GM21576 (cell line): Measurements from ENCODE around the gene CAPN12.

Source experiments
- ATAC-seq: cut with Tn5 transposase; IDR thresholded peaks from one replicate; pipeline ENCODE4 v1.9.1; 2021; ENCODE audit warnings: mild to moderate bottlenecking, moderate library complexity; ENCODE audit not compliant: unreplicated experiment

CAPN12 gene

DNA sequence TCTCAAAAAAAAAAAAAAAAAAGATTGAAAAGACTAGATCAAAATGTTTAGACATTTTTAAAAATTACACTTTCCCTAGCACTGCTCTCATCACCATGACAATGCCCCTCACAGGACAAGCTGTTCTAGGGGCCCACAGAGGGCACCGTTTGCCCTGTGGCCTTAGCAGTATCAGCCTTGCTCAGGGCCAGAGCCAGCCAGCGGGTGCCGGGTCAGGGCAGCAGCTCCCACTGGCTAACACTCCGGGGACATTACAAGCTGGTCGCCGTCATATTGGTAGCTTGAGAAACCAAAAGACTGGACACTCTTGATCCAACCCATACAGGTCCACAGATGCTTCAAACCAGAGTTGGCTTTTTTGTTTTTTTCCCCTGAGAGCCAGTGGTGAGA lies 18.0 kb downstream of the CAPN12 start:
- no peak for ATAC-seq

DNA sequence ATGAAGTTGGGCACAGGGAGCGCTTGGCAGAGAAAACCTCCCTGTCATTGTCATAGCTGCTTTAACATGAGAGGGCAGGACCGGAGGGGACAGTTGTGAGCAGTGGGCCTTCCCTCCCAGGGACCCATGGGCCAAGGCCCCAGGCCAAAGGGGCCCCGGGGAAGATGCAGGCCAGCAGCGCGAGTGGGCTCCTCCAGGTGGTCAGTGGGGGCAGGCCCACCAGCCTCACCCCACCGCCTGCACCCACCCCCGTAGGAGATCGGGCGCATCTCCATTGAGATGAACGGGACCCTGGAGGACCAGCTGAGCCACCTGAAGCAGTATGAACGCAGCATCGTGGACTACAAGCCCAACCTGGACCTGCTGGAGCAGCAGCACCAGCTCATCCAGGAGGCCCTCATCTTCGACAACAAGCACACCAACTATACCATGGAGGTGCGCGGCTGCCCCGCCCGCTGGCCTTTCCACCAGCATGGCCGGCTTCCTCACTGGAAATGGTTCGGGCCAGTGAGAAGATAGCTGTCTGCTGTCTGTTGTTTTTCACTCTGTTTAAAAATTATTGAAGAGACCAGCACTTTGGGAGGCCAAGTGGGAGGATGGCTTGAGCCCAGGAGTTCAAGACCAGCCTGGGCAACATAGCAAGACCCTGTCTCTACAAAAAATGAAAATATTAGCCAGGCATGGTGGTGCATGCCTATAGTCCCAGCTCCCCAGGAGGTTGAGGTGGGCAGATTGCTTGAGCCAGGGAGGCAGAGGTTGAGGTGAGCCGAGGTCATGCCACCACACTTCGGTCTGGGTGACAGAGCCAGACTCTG lies 18.6 kb downstream of the CAPN12 start:
- ATAC-seq = no peak

DNA sequence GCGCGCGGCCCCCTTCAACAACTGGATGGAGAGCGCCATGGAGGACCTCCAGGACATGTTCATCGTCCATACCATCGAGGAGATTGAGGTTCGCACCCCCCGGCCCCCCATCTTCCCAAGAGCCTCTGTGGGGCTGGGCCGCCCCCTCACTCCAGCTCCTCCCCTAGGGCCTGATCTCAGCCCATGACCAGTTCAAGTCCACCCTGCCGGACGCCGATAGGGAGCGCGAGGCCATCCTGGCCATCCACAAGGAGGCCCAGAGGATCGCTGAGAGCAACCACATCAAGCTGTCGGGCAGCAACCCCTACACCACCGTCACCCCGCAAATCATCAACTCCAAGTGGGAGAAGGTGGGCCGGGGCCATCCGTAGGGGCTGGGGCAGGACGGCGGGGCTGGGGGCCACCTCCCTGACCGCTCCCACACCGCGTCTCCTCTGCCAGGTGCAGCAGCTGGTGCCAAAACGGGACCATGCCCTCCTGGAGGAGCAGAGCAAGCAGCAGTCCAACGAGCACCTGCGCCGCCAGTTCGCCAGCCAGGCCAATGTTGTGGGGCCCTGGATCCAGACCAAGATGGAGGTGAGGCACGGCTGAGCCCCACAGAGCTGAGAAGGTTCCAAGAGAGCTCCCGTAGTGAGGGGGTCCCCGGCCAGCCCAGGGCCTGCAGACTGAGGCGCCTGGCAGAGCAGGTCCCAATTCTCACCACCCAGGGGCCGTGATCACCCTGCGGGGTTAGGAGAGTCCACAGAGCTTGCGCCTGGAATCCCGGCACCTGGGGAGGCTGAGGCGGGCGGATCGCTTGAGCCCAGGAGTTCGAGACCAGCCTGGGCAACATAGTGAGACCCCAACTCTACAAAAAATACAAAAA lies 20.1 kb downstream of the CAPN12 start:
- no peak for ATAC-seq

DNA sequence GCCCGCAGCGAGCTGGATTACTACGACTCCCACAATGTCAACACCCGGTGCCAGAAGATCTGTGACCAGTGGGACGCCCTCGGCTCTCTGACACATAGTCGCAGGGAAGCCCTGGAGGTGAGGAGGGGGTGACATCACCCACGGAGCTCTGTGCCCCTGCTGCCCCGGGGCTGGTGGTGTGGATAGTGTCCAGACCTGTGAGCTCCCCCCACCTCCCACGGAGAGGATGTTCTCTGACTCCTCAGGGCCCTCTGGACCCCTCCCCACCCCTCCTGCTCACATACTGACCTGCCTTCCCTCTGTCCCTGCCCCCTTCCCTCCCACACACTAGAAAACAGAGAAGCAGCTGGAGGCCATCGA lies 20.7 kb downstream of the CAPN12 start:
- ATAC-seq = no peak

DNA sequence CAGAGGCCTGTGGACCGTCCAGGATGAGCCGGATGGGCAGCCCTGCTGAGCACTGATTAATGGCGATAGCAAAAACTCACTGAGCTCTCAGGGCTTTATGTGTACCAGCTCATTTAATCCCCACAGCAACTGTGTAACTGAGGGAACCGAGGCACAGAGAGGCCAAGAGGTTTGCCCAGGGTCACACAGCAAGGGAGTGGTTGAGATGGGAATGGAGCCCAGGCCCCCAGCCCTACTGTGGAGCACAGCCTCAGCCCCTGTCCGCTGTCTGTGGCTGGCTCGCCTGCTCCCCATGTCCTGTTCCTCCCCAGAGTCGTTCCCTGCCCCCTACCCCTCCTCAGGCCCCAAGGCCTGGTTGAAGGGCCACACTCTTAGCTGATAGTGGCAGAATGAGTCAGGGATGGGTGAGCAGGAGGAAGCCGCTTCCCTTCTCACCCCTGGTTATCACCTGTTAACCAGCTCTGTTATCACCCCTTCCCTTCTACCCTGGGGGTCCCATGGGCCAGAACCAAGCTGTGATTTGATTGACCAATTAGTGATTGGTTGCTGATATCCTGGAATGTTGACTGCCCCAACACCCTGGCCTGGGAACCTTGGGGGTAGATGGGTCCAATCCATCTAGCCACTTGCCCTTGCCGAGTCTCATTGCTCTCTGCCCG lies 21.2 kb downstream of the CAPN12 start:
- ATAC-seq = no peak

DNA sequence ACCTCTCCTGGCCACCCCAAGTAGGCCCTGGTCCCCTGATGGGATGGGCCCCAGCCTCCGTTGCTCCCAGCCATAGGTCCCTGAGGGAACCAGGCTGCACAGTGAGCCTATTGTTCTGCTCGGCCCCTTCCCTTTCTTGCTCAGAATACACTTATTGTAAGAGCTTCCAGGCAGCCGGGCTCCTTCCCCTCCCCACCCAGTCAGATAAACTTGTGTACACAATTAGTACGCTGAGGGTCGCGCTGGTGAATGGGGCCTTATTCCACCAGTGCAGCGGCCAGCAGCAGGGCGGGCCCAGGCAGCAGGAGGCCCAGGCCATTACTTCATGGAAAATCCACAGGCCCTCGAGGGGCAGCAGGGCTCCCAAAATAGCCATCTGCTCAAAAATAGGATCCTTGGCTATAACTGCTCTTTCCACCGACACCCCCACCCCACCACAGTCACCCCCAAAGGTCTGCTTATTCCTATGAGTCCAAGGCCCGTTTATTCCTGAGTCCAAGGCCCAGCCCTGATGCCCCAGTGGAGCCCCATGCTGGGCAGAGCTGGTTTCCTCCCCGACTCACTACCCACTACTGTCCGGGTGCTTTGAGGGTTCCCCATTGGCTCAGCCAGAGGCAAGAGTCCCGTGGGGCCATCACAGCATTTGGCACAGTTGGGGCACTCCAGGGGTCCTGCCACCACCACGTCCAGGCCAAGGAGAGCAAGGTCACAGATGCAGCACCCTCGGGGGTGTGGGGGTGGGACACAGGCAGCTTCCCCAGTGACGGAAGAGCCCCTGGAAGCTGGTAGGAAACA lies 22.1 kb downstream of the CAPN12 start:
- ATAC-seq = no peak

DNA sequence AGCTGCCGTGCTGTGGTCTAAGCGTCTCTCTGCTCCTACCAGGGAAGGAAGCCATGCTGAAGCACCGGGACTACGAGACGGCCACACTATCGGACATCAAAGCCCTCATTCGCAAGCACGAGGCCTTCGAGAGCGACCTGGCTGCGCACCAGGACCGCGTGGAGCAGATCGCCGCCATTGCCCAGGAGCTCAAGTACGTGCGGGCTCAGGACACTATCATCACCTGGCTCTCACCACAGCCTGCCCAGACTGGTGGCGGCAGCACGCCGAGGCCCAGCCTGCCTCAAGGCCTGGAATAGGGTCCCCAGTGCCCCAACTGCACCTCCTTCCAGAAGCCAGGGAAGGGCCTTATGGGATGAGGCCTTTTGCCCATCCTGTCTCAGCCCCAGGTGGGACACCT lies 22.8 kb downstream of the CAPN12 start:
- ATAC-seq = no peak

DNA sequence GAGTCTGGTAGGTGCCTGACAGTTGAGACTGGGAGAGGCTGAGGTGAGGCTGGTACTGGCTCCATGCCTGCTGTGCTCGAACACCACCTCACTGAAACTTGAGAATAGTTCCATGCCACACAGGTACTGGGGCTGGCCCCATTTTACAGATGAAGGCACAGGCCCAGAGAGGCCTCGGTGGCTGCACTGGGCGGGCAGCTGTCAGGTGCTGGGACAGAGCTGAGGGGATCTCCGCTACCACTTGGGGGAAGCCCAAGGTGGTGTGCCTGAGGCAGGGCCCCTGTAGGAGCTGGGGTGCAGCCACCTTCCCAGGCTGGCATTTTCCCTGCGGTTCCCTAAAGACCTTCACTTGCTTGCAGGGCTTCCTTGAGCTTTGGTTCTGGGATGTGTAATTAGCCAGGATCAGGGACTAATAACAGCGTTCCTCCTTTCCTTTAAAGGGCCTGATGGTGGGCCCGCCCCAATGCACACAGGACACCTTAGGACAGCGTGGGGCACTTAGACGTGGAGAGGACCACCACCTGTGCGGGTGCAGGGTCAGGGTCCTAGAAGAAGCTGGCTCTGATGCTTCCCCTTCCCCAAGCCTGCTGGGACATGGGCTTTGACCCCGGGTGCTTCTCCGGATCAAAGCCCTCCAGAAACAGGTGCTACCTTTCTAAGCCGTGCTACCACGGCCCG lies 23.6 kb downstream of the CAPN12 start:
- ATAC-seq = no peak

DNA sequence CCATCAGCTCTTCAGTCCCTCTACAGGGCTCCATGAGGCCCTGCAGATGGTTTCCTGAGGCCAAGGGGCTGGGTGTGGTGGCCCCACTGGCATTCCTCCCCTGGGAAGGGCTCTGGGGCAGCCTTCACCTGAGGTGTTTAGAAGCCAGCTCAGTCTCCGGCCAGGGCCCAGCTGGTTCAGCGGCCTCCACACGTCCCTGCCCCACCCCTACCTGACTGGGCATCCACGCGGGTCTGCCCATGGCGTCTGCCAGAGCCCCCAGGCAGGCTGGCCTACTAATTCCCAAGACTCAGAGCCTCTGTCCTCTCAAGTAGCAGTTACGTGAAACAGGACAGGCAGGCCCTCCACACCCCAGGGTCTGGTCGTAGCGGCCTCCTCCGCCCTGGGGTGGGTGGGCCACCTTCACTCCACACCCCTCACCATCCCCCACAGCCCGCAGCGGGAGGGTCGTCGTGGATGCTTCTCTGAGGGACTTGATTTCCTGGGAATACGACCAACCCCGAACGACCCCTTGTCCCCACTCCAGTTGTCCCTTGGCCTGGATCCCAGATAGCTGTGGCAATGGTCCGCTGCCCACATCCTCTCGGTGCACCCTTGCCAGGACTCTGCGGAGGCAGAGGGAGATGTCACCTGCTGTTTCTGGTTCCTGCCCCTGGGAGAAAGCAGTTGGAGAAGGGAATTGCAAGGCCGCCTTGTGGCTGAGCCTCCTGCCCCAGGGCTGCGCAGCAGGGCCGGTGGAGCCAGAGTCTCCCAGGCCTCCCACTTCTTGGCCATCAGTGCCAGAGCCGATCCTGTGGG lies 24.3 kb downstream of the CAPN12 start:
- ATAC-seq = no peak

DNA sequence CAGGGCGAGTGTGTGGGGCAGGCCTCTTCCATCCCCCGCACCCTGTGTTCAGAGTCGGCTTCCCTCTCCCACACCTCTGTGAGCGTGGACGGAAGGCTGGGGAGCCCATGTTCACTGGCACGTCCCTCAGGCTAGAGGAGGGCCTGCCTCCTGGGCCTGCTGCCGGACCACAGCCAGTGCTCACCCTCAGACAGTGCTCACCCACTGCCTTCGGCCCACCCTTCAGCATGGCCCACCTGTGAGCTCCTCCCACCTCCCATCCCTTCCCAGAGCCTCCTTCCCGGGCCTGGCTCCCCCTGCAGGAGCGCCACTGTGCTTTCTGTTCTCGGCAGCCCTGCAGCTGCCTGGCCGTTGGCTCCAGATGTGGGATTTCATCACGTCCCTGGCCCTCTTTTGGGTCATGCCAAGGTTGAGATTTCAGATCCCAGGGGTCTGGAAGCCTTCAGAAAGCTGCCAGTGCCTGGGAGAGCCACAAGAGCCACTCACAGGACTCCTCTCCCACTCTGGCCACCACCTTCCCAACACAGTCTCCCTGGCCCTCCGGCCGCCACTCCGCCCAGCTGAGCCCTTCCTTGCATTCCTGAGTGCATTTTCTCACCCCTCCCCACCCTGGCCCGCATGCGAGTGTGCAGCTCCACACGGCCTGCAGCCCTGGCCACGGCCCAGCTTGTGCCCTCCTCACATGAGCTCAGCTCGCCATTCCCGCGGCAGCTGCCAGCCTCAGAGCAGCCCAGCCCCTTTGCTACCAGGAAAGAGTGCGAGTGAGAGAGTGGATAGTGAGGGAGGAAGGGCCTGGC lies 25.3 kb downstream of the CAPN12 start:
- no peak for ATAC-seq

DNA sequence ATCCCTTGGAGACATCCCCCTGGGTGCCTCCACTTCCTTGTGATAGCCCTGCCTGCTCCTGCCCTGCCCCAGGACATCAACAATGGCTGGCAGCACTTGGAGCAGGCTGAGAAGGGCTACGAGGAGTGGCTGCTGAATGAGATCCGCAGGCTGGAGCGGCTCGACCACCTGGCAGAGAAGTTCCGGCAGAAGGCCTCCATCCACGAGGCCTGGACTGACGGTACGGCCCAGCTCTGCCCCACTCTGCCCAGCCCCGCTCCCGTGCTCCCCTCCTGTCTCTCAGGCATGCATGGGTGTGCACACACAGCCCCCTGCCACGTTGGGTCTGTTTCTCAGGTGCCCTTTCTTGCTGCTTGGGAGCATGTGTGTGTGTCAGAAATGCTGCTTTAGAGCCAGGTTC lies 26.4 kb downstream of the CAPN12 start:
- ATAC-seq = no peak

DNA sequence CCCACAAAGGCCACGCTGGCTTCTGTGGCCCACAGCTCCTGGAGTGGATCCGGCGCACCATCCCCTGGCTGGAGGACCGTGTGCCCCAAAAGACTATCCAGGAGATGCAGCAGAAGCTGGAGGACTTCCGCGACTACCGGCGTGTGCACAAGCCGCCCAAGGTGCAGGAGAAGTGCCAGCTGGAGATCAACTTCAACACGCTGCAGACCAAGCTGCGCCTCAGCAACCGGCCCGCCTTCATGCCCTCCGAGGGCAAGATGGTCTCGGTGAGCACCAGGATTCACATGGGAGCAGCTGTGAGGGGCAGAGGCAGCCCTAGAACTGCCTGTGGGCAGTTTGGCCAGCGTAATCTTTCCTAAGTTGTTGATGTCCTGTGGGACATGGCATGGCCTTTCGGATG lies 27.2 kb downstream of the CAPN12 start:
- ATAC-seq = no peak

DNA sequence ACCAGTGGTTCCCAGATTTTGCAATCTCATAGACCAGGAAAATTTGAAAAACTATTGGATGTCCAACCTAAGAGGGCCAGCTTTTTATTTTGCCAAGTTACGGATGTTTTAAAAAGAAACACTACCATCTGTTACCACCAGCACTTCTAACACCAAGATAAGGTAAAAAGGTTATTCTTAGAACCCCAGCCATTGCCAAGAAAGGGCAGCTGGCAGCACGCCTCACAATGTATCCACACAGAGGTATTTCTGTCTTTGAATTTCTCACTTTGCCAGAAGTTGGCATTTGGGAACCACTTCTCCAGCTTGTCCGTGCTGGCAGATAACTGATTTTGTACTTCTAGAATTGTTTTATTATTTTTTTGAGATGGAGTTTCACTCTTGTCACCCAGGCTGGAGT lies 28.7 kb downstream of the CAPN12 start:
- ATAC-seq = no peak

DNA sequence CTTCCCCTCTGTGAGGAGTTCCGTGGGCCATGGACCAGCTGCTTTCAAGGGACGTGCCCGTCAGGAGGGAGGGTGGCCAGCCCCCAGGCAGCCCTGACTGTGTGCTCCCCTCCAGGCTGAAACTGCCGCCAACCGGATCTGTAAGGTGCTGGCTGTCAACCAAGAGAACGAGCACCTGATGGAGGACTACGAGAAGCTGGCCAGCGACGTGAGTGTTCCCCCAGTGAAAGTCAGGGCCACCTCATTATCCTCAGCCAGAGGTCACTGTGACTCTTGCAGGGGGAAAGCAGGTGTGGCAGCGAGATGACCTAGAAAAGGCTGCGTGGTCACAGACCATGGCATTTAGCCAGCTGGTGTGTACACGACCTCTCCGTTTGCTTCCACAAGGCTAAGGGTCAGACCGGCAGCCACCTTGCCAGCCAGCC lies 29.9 kb downstream of the CAPN12 start:
- no peak for ATAC-seq

DNA sequence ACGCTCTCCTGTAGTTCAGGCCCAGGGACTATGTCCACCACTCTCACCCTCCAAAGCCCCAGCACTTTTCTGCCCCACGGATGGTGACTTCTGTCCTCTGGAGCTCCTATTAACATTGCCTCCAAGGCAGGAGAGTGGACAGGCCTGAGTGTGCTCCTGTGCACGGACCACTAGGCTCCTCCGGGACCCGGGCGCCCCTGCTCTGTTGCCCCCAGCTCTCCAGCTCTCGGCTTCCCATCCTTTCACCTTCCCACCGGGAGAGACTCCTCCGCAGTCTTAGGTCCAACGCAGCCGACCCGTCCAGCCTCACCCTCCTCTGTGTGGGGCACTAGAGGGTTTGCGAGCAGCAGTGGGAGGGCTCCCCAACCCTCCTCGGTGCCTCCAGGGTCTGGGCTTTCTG lies 30.4 kb downstream of the CAPN12 start:
- no peak for ATAC-seq

DNA sequence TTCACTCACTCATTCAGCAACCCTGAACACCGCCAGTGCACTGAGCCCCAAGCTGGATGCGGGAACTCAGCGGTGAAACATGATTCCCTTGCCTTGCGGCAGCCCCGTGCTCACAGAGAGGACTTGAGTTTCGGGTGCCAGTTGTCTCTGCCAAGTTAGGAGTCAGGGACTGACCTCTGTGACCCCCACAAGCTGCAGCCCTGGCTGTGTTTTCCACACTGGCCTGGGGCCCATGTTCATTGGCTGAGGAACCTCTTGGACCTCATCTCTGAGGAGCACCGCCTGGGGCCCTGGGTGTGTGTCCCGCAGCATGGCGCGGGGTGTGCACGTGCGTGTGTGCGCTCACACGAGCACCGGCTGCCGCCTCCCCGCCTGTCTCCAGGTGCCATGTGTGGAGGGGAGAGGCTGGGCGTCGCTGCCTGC lies 31.0 kb downstream of the CAPN12 start:
- no peak for ATAC-seq

DNA sequence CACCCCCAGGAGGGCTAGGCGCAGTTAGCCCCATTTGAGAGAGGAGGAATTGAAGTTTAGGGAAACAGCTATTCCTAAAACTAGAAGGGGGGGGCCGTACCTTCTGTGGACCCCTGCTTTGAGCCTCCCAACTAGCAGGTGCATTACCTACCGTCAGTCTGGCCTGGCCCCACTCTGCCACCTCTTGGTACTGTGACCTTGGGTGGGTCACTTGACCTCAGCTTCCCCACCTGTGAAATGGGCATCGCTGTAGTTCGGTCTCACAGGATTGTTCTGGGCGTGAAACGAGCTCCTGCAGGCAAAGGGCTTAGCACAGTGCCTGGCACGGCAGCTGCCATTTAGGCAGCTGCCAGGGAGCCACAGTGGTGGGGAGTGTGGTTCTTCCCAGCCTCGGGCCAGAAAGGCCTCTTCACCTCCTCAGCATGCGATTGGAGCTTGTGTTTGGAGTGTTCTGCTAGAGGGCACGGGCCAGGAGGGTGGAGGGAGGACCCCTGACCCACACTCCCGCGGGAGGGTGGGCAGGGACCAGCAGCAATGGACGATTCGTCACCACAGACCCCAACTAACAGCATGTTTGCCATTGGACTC lies 32.0 kb downstream of the CAPN12 start:
- ATAC-seq = no peak

DNA sequence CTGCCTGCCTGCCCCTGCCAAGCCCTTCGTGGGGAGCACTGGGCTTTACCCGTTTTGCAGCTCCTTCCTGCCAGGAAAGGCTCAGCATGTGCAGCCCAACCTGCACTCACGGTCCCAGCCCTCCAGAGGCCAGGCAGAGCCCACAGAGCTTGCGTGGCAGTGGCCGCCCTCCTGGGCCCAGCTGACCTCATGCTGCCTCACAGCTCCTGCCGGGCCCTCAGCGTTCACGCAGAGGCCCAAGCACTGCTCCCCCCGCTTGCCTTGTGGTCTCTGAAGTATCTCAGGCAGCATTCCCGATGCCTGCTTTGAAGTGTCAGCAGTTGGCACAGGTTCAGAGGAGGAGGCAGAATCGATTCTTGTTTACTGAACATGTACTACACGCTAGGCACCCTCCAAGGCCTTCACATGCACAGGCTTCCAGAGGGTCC lies 32.5 kb downstream of the CAPN12 start:
- no peak for ATAC-seq
